H9 (cell line): ENCODE data around the gene ARIH1. TPM values are rescaled to one million over a fixed set of nuclear protein-coding genes. Genes with fewer than 3 reads are reported as not detected.

Source experiments
- DNase-seq: peaks from one replicate; pipeline ENCODE4 v3.0.0-alpha.2; 2017
- H2AFZ ChIP-seq: one replicate; pipeline ENCODE4 v1.6.1; 2013; ENCODE audit warnings: mild to moderate bottlenecking, low read length, control low read depth, moderate library complexity
- H2AK5ac ChIP-seq: 2 replicates; pipeline ENCODE4 v1.6.1; 2013; ENCODE audit warnings: low read length, control low read depth, mixed read lengths; ENCODE audit not compliant: insufficient read length
- H2BK120ac ChIP-seq: one replicate; pipeline ENCODE4 v1.6.1; 2013; ENCODE audit warnings: low read depth, mild to moderate bottlenecking, low read length, control low read depth, inconsistent platforms; ENCODE audit not compliant: poor library complexity, severe bottlenecking
- H2BK12ac ChIP-seq: 2 replicates; pipeline ENCODE4 v1.6.1; 2013; ENCODE audit warnings: low read length, control low read depth, mixed read lengths, low read depth; ENCODE audit not compliant: insufficient read length
- H2BK15ac ChIP-seq: 2 replicates; pipeline ENCODE4 v1.6.1; 2013; ENCODE audit warnings: low read depth, low read length, control low read depth
- H2BK20ac ChIP-seq: one replicate; pipeline ENCODE4 v1.6.1; 2013; ENCODE audit warnings: low read depth, mild to moderate bottlenecking, low read length, control low read depth, inconsistent platforms; ENCODE audit not compliant: poor library complexity, severe bottlenecking
- H2BK5ac ChIP-seq: 2 replicates; pipeline ENCODE4 v1.6.1; 2013; ENCODE audit warnings: low read length, control low read depth, mixed read lengths; ENCODE audit not compliant: insufficient read length
- H3K14ac ChIP-seq: 2 replicates; pipeline ENCODE4 v1.6.1; 2013; ENCODE audit warnings: low read length, control low read depth; ENCODE audit not compliant: insufficient read depth
- H3K18ac ChIP-seq: 2 replicates; pipeline ENCODE4 v1.6.1; 2013; ENCODE audit warnings: low read depth, mild to moderate bottlenecking, mixed read lengths, low read length, control low read depth; ENCODE audit not compliant: insufficient read length
- H3K23ac ChIP-seq: 2 replicates; pipeline ENCODE4 v1.6.1; 2013; ENCODE audit warnings: low read length, control low read depth, mixed read lengths, low read depth; ENCODE audit not compliant: insufficient read length
- H3K23me2 ChIP-seq: 2 replicates; pipeline ENCODE4 v1.6.1; 2013; ENCODE audit warnings: low read depth, mild to moderate bottlenecking, mixed read lengths, low read length, control low read depth; ENCODE audit not compliant: insufficient read length, poor library complexity, severe bottlenecking
- H3K27ac ChIP-seq: 2 replicates; pipeline ENCODE4 v1.5.1; 2013; ENCODE audit warnings: low read length, control low read depth, mixed read lengths, low read depth; ENCODE audit not compliant: insufficient read length
- H3K27me3 ChIP-seq: 2 replicates; pipeline ENCODE4 v1.6.1; 2013; ENCODE audit warnings: low read length, control low read depth, inconsistent platforms; ENCODE audit not compliant: insufficient read depth
- H3K4ac ChIP-seq: 2 replicates; pipeline ENCODE4 v1.6.1; 2013; ENCODE audit warnings: low read depth, mild to moderate bottlenecking, control low read depth, inconsistent platforms, low read length, moderate library complexity
- H3K4me1 ChIP-seq: 2 replicates; pipeline ENCODE4 v1.6.1; 2013; ENCODE audit warnings: low read length, control low read depth, inconsistent platforms; ENCODE audit not compliant: insufficient read depth
- H3K4me2 ChIP-seq: 2 replicates; pipeline ENCODE4 v1.6.1; 2013; ENCODE audit warnings: low read length, control low read depth, mixed read lengths; ENCODE audit not compliant: insufficient read length, insufficient read depth
- H3K56ac ChIP-seq: 2 replicates; pipeline ENCODE4 v1.6.1; 2013; ENCODE audit warnings: low read depth, mild to moderate bottlenecking, mixed read lengths, low read length, control low read depth; ENCODE audit not compliant: insufficient read length
- H3K79me1 ChIP-seq: 2 replicates; pipeline ENCODE4 v1.6.1; 2013; ENCODE audit warnings: low read depth, mild to moderate bottlenecking, moderate library complexity, low read length, control low read depth, inconsistent platforms; ENCODE audit not compliant: insufficient read depth, poor library complexity, severe bottlenecking
- H3K79me2 ChIP-seq: 2 replicates; pipeline ENCODE4 v1.6.1; 2013; ENCODE audit warnings: low read length, control low read depth, inconsistent platforms; ENCODE audit not compliant: insufficient read depth
- H3K9ac ChIP-seq: 2 replicates; pipeline ENCODE4 v1.6.1; 2013; ENCODE audit warnings: low read length, control low read depth, mixed read lengths; ENCODE audit not compliant: insufficient read length; ENCODE audit errors: extremely low read depth
- H3K9me3 ChIP-seq: one replicate; pipeline ENCODE4 v1.6.1; 2013; ENCODE audit warnings: low read depth, low read length, inconsistent platforms; ENCODE audit not compliant: control insufficient read depth
- H3T11ph ChIP-seq: one replicate; pipeline ENCODE4 v1.6.1; 2013; ENCODE audit warnings: mild to moderate bottlenecking, low read length, control low read depth, inconsistent platforms
- H4K20me1 ChIP-seq: one replicate; pipeline ENCODE4 v1.6.1; 2013; ENCODE audit not compliant: control insufficient read depth, insufficient read length, insufficient read depth
- H4K5ac ChIP-seq: 2 replicates; pipeline ENCODE4 v1.6.1; 2013; ENCODE audit warnings: low read depth, mild to moderate bottlenecking, mixed read lengths, low read length, control low read depth; ENCODE audit not compliant: insufficient read length
- H4K8ac ChIP-seq: replicated peaks from 2 replicates; pipeline ENCODE4 v1.6.1; 2013; ENCODE audit warnings: low read length, control low read depth, mixed read lengths, low read depth; ENCODE audit not compliant: insufficient read length
- H4K91ac ChIP-seq: 2 replicates; pipeline ENCODE4 v1.6.1; 2013; ENCODE audit warnings: low read depth, mild to moderate bottlenecking, moderate library complexity, mixed read lengths, low read length, control low read depth; ENCODE audit not compliant: insufficient read length
- H3K27ac Mint-ChIP-seq, 3 experiments: 2 replicates in 2 of 3; 3 replicates in 1 of 3; pipeline ENCODE4 v1.8.0; 2020 to 2021; ENCODE audit warnings: mixed read lengths in 3 of 3, mild to moderate bottlenecking in 1 of 3, moderate library complexity in 1 of 3
- H3K27me3 Mint-ChIP-seq: 2 replicates; pipeline ENCODE4 v1.8.0; 2021; ENCODE audit warnings: low read depth, mild to moderate bottlenecking, moderate library complexity, mixed read lengths
- H3K36me3 Mint-ChIP-seq, 3 experiments: 2 replicates in 2 of 3; 3 replicates in 1 of 3; pipeline ENCODE4 v1.8.0; 2020 to 2021; ENCODE audit warnings: low read depth in 3 of 3, mixed read lengths in 3 of 3; ENCODE audit not compliant: insufficient read depth in 1 of 3
- H3K4me1 Mint-ChIP-seq, 2 experiments: 2 replicates each; pipeline ENCODE4 v1.8.0; 2020; ENCODE audit warnings: mixed read lengths in 2 of 2
- H3K4me3 Mint-ChIP-seq, 2 experiments: 2 replicates in 1 of 2; 3 replicates in 1 of 2; pipeline ENCODE4 v1.8.0; 2020 to 2021; ENCODE audit warnings: mild to moderate bottlenecking in 2 of 2, mixed read lengths in 2 of 2, moderate library complexity in 1 of 2
- H3K9me3 Mint-ChIP-seq, 2 experiments: 2 replicates in 1 of 2; 3 replicates in 1 of 2; pipeline ENCODE4 v1.8.0; 2020; ENCODE audit warnings: mild to moderate bottlenecking in 2 of 2, mixed read lengths in 2 of 2, moderate library complexity in 1 of 2
- WGBS: extraction: QIAGEN DNeasy Blood & Tissue Kit; methylation state at CpG from one replicate; pipeline ENCODE4 v1.1.7; 2013; ENCODE audit warnings: missing lambda C conversion rate, low lambda C conversion rate, mixed read lengths; ENCODE audit not compliant: insufficient read length; ENCODE audit errors: extremely low coverage; 5-methylcytosine and 5-hydroxymethylcytosine counted together
- total RNA-seq: library from RNA; stranded (reverse); gene quantifications from 2 replicates; pipeline ENCODE4 v1.2.1, GENCODE V29; 2021
- TF ChIP-seq, protein P1 (sequence below): fragments of 200-600 bp; sonication (generic); conservative IDR thresholded peaks from 3 replicates; pipeline ENCODE4 v1.8.0; 2021; ENCODE audit warnings: antibody characterized with exemption, mild to moderate bottlenecking

The ARIH1 gene
- total RNA-seq, 1 experiment from 2014 or later: 158 TPM

DNA sequence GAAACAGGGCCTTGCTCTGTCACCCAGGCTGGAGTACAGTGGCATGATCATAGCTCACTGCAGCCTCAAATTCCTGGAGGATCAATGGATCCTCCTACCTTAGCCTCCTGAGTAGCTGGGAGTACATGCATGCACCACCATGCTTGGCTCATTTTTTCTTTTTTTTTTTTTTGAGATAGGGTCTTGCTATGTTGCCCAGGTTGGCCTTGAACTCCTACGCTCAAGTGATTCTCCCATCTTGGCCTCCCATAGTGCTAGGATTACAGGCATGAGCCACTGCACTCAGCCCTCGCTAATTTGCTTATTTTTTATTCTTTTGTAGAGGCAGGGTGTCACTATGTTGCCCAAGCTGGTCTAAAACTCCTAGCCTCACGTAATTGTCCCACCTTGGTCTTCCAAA is 6.0 kb upstream of the ARIH1 start:
- Histone ChIP-seq H3T11ph (no peak overlapping the region), H3K4me1 (0 out of 2 replicates have a peak, but pooled peaks cover 2% of the 10 kb centered on the region), H4K8ac (no peak overlapping the region), H2BK5ac (no peak overlapping the region), H2AFZ (no peak overlapping the region), H3K23me2 (no peaks in the 10 kb centered on the region), H4K20me1 (no peaks in the 10 kb centered on the region), H2BK20ac (no peak overlapping the region), H2BK15ac (no peak overlapping the region), H3K79me1 (no peaks in the 10 kb centered on the region), H3K9ac (no peak overlapping the region), H4K5ac (no peak overlapping the region), H3K4ac (no peak overlapping the region), H3K18ac (no peak overlapping the region), H3K27ac (no peak overlapping the region), H3K23ac (no peak overlapping the region), H2AK5ac (no peak overlapping the region), H3K56ac (no peak overlapping the region), H3K9me3 (no peaks in the 10 kb centered on the region), H3K4me2 (no peak overlapping the region), H3K79me2 (no peaks in the 10 kb centered on the region), H3K27me3 (no peaks in the 10 kb centered on the region), H2BK120ac (no peak overlapping the region), H2BK12ac (no peak overlapping the region), H4K91ac (no peak overlapping the region), H3K14ac (no peak overlapping the region)
- Mint-ChIP-seq H3K4me3 (no peak overlapping the region), H3K27ac (no peak overlapping the region), H3K36me3 (no peaks in the 10 kb centered on the region), H3K9me3 (no peaks in the 10 kb centered on the region), H3K27me3 (no peaks in the 10 kb centered on the region), H3K4me1 (peaks cover 2% of the 10 kb centered on the region in 2 experiments)
- no peak for DNase-seq
- WGBS: no CpG with 5 or more reads among the region's 3 CpGs
- TF ChIP-seq, protein P1, sequence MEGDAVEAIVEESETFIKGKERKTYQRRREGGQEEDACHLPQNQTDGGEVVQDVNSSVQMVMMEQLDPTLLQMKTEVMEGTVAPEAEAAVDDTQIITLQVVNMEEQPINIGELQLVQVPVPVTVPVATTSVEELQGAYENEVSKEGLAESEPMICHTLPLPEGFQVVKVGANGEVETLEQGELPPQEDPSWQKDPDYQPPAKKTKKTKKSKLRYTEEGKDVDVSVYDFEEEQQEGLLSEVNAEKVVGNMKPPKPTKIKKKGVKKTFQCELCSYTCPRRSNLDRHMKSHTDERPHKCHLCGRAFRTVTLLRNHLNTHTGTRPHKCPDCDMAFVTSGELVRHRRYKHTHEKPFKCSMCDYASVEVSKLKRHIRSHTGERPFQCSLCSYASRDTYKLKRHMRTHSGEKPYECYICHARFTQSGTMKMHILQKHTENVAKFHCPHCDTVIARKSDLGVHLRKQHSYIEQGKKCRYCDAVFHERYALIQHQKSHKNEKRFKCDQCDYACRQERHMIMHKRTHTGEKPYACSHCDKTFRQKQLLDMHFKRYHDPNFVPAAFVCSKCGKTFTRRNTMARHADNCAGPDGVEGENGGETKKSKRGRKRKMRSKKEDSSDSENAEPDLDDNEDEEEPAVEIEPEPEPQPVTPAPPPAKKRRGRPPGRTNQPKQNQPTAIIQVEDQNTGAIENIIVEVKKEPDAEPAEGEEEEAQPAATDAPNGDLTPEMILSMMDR: no peak
